ENCODE measurements around the gene KCNH2.

KCNH2 gene

GRCh38 chr7:150940431-150941102, 37.6 kb downstream of the KCNH2 start:
- no peak overlapping the region for H3K4me3 ChIP-seq (ENCODE audit: low read depth, low read length)
- DNase-seq (ENCODE audit: low read depth): no peak
- TF ChIP-seq MYC (IDR thresholded peaks at IDR 0.05; ENCODE audit: low read depth, low read length) (no peak), CTCF (IDR thresholded peaks at IDR 0.05; ENCODE audit: low read depth, low read length) (no peak), POLR2A (IDR thresholded peaks at IDR 0.05; ENCODE audit: extremely low read depth, insufficient read length) (no peak)
- TF ChIP-seq, protein P1, sequence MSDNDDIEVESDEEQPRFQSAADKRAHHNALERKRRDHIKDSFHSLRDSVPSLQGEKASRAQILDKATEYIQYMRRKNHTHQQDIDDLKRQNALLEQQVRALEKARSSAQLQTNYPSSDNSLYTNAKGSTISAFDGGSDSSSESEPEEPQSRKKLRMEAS (IDR thresholded peaks at IDR 0.05; ENCODE audit: low read depth, low read length): no peak

GRCh38 chr7:150939466-150939865, 38.7 kb downstream of the KCNH2 start:
- H3K4me3 ChIP-seq (ENCODE audit: low read depth, low read length): no peak overlapping the region
- TF ChIP-seq, protein P1 (IDR thresholded peaks at IDR 0.05; ENCODE audit: low read depth, low read length): 0 out of 2 replicates have a peak, but pooled peaks have one; percentile 12
- TF ChIP-seq MYC (IDR thresholded peaks at IDR 0.05; ENCODE audit: low read depth, low read length): no peak
- TF ChIP-seq POLR2A (IDR thresholded peaks at IDR 0.05; ENCODE audit: extremely low read depth, insufficient read length): no peak
- peak; percentile 64 for DNase-seq (ENCODE audit: low read depth)

- TF ChIP-seq, protein P1 (IDR thresholded peaks at IDR 0.05; ENCODE audit: low read depth, low read length): no peak
- no peak for TF ChIP-seq CTCF (IDR thresholded peaks at IDR 0.05; ENCODE audit: low read depth, low read length)
- no peak for TF ChIP-seq POLR2A (IDR thresholded peaks at IDR 0.05; ENCODE audit: extremely low read depth, insufficient read length)
- TF ChIP-seq MYC (IDR thresholded peaks at IDR 0.05; ENCODE audit: low read depth, low read length): no peak
- peak; percentile 22 for DNase-seq (ENCODE audit: low read depth)
- H3K4me3 ChIP-seq (ENCODE audit: low read depth, low read length): no peak overlapping the region
These were observed 39.1 kb downstream of the KCNH2 start for GRCh38 chr7:150939052-150939451.

DNA sequence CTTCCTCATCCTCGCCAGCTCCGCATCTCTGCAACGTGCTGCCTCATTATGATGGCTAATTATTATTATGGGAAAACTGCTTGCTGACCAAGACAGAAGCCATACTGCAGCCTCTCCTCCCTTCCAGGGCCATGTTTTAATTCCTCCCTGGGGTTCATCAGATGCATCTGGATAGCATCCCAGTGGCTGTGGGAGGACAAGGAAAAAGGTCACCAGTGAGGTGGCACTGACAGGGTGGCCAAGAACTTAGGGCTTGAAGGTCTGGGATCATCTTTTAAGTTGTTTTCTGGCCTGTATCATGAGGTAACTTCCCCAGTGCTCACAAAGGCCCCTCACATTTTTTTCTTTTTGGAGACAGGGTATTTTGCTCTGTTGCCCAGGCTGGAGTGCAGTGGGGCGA, 39.6 kb downstream of the KCNH2 start:
- no peak overlapping the region for H3K4me3 ChIP-seq (ENCODE audit: low read depth, low read length)
- TF ChIP-seq MYC (IDR thresholded peaks at IDR 0.05; ENCODE audit: low read depth, low read length): no peak
- no peak for TF ChIP-seq CTCF (IDR thresholded peaks at IDR 0.05; ENCODE audit: low read depth, low read length)
- TF ChIP-seq, protein P1 (IDR thresholded peaks at IDR 0.05; ENCODE audit: low read depth, low read length): no peak
- no peak for TF ChIP-seq POLR2A (IDR thresholded peaks at IDR 0.05; ENCODE audit: extremely low read depth, insufficient read length)
- DNase-seq (ENCODE audit: low read depth): peak; percentile 23

DNA sequence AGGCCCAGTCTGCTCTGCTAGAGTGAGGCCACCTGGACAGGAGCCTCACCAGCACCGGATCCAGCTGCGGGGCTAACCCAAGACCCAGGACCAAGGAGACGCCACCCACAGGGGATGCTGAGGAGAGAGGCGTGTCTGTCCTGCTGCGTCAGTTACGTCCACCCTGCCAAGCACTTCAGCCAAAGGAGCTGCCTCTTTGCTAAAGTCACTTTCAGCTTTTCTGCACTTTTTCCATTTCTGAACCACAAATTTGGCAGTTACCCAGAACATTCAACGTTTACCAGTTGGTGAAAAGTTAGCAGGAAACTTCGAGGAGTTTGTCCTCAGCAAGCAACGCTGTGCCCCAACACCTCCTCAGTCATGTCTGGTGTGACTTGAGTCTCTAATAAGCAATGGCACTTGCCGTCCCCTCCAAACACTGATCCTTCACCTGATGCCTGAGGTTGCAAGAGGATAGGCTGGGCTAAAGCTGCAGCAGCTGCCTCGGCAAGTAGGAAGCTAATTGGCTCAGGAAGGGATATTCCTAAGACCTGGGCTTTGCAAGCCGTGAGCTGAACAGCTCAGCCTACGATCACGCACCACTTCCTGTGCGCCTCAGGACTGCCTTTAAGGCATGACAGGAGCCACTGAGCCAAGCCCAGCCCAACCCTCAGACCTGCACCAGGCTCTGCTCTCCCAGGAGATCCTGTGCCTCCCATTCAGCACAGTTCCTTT, 40.1 kb downstream of the KCNH2 start:
- H3K4me3 ChIP-seq (ENCODE audit: low read depth, low read length): peak overlapping the region; percentile 2
- TF ChIP-seq, protein P1 (IDR thresholded peaks at IDR 0.05; ENCODE audit: low read depth, low read length): 0 out of 2 replicates have a peak, but pooled peaks have one; percentile 7
- no peak for TF ChIP-seq MYC (IDR thresholded peaks at IDR 0.05; ENCODE audit: low read depth, low read length)
- DNase-seq (ENCODE audit: low read depth): peak; percentile 90

GRCh38 chr7:150936018-150936417, 42.1 kb downstream of the KCNH2 start:
- no peak overlapping the region for H3K4me3 ChIP-seq (ENCODE audit: low read depth, low read length)
- no peak for DNase-seq (ENCODE audit: low read depth)
- TF ChIP-seq, protein P1 (IDR thresholded peaks at IDR 0.05; ENCODE audit: low read depth, low read length): no peak
- TF ChIP-seq CTCF (IDR thresholded peaks at IDR 0.05; ENCODE audit: low read depth, low read length) (no peak), MYC (IDR thresholded peaks at IDR 0.05; ENCODE audit: low read depth, low read length) (no peak), POLR2A (IDR thresholded peaks at IDR 0.05; ENCODE audit: extremely low read depth, insufficient read length) (no peak)
